ENCODE data around the gene REL.

DNA sequence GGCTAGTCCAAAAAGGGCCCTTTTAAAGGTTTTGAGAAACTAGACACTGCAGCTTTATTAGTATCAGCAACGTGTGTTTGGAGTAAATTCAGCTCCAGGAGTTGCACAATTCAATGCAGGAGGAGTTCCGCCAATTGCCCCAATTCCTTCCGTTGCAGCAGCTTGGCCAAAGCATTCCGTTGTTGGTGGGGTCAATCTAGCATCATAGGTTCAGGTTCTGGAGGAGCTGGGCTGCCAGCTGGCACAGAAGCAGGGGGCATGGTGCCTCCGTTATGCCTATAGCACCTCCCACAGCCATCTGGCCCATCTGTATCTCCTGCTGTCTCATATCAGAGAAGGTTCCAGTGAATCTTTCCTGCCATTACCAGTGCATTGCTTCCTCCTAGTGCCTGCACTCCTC lies 55.4 kb downstream of the REL start:
- no peak for TF ChIP-seq TAF1 (IDR thresholded peaks at IDR 0.05; ENCODE audit: borderline replicate concordance, low read depth, low read length)
- no peak; the same call in 1 of the 2 replicates for TF ChIP-seq POLR2A (IDR thresholded peaks at IDR 0.05; ENCODE audit: low read depth, low read length)
- peak; percentile 42 for TF ChIP-seq POLR2AphosphoS5 (IDR thresholded peaks at IDR 0.05; ENCODE audit: low read depth, low read length)
